GM18507 (cell line): ENCODE measurements around the gene ETFB.

ENCODE experiments used
- DNase-seq: peaks from one replicate; pipeline ENCODE4 v3.0.0; 2011; ENCODE audit warnings: low read depth; ENCODE audit not compliant: insufficient read length; ENCODE audit errors: extremely low spot score
- FAIRE-seq: peaks from 2 replicates; lab custom pipeline; 2011; peaks lifted over from hg19 to GRCh38; lab: Jason Lieb, UNC

ETFB gene

DNA sequence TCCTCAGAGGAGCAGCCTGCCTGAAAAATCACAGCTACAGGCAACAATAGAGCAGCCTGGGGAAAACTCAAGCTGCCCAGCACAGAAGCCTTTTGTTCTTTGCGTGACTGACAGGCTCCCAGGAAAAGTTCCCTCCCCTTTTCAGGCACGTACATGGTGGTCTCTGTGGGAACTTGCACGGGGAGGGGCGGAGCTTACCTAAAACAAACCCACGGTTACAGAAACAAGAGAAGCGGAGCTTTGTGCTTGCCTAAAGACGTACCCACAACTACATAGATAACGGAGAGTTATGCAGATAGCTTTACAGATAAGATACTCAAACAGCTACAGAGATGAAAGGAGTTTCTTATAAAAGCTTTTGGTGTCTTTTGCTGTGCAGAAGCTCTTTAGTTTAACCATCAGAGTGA lies 11.4 kb downstream of the ETFB start:
- no peak for FAIRE-seq
- no peak for DNase-seq

DNA sequence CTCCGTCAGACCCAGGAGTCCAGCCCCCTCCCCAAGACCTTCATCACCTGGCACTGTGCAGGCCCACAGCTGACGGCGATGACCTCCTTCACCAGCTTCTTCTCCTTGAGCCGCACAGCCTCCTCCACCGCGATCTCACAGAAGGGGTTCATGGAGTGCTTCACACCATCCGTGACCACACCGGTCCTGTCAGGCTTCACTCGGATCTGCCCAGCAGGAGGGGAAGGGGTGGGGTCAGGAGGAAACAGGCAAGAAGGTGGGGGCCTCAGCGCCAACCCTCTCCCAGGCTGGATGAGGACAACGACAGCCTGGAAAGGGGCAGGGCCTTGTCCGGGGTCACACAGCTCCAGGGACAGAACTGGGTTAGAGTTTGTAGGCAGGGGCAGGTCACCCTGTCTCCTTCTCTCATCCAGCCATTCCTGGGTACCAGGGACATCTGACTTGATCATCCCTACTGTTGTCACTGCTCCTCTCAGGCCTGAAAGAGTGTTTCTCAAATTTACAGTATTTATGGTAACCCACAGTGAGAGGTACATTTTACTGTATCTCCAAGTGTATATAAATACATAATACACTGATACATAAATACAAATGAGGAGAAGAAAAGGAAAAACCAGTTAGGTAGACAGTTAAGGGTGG lies 12.0 kb downstream of the ETFB start:
- DNase-seq (no peak), FAIRE-seq (no peak)

DNA sequence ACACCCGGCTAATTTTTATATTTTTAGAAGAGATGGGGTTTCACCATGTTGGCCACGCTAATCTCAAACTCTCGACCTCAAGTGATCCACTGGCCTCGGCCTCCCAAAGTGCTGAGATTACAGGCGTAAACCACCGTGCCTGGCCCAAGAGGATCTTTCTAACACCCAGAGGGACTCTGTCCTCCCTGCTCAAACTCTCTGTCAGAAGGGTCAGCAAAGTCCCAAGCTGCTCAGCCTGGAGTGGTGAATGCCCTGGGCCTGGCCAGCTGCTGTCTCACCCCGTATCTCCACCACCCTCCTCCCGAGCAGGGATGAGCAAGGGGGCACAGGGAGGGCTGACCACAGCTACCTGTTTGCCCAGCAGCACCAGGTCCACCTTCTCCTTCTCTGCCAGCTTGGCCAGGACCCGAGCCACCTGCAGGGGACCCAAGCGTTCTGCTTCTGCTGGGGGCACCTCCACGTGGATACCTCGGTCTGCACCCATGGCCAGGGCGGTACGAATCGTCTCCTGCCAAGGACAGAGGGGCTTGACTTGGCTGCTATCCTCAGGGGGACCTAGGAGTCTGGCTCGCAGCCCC lies 13.3 kb downstream of the ETFB start:
- no peak for FAIRE-seq
- DNase-seq: no peak

DNA sequence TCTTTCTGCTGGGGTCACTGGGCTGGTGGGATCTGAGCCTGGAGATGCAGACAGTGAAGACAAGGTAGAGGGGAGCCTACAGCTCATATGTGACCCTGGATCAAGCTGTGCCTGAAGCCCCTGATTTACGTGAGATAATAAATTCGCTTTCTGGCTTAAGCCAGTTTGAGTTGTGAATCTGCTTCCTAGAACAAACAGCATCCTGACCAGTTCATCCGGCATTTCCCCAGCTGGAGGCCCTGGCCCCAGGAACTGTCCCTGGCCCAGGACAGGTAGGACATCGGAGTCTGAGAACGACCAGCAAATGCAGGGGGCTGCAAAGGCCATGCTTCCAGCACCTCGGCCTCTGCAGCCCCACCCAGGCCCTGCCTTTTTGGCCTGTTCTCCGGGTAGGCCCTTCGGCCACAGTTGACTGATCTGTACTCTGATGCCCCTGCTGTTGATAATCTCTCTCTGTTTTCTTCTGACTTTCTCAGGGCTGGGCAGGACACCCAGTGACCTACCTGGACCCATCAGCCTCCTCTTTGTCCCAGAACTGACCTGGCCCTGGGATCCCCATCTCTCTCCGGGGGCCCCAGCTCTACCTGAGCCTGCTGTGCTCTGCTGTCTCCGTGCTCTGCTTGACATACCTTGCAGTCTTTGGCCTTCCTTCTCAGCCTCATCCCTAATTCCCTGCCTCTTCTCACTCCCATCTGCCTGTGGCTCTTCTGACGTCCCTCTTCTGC lies 14.8 kb downstream of the ETFB start:
- no peak for DNase-seq
- FAIRE-seq: no peak

DNA sequence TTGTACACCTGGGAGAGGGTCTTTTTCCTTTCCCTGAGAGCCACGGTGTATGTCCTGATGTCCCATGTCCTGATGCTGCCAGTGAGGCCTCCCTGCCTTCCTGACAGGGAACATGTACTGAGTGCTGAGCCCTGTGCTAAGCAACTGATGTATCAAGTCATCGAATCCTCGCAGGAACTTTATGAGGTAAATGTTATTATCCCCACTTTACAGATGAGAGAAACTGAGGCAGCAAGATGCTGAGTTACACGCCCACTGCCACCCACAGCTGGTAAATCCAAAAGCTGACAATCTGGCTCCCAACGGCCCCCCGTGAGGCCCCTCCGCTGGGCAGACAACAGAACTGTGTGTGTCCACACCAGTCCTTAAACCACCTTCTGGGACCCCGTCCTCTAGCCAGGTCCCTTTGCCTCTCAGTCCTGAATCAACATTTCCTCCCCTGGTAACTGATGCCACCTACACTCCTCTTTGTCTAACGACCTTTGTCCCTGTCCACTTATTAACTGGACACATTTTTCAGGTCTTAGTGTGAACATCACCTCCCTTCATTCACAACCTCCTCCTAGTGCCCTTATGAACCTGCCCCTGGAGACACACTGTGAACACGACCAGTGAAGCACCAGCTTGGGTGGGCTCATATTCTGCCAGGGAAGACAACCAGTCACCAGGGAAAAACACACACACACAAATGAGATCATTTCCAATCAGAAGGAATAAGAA lies 18.8 kb downstream of the ETFB start:
- FAIRE-seq (no peak), DNase-seq (no peak)

DNA sequence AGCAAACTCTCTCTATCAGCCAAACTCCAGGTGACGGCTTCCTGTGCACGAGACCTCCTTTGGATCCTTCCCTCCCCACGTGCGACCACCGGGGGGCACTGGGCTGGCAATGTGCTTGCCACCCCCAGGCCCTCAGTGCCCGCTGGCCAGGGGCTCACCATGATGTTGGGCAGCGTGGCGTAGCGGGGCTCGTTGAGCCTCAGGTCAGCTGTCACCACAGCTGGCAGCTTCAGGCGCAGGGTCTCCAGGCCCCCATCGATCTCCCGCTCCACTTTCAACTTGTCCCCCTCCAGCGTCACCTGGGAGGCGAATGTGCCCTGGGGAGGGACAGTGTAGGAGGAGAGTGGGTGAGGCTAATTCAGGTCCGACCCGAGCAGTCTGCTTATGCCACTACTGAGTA lies 19.4 kb downstream of the ETFB start:
- FAIRE-seq: no peak
- no peak for DNase-seq

DNA sequence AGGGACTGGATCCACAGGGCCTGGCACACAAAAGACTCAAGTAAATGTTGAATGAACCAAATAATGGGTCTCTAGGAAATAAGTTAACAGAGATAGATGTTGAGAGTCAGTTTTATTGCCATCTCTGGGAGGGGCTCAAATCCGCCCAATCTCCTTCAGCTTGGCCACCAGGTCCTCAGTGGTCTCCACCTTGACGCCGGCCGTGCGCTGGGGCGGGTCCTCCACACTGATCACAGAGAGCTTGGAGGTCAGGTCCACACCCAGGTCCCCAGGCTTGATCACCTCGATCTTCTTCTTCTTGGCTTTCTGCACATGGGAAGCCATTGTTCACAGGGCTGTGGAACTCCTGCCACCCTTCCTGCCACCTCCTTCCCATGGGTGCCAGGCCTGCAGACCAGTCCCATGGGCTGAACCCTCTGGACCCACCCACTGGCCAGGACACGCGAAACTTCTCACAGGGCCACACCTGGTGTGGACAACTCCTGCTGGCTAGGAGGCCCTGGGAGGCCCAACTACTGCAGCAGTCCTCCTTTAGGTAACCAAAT lies 21.0 kb downstream of the ETFB start:
- DNase-seq: no peak
- no peak for FAIRE-seq

DNA sequence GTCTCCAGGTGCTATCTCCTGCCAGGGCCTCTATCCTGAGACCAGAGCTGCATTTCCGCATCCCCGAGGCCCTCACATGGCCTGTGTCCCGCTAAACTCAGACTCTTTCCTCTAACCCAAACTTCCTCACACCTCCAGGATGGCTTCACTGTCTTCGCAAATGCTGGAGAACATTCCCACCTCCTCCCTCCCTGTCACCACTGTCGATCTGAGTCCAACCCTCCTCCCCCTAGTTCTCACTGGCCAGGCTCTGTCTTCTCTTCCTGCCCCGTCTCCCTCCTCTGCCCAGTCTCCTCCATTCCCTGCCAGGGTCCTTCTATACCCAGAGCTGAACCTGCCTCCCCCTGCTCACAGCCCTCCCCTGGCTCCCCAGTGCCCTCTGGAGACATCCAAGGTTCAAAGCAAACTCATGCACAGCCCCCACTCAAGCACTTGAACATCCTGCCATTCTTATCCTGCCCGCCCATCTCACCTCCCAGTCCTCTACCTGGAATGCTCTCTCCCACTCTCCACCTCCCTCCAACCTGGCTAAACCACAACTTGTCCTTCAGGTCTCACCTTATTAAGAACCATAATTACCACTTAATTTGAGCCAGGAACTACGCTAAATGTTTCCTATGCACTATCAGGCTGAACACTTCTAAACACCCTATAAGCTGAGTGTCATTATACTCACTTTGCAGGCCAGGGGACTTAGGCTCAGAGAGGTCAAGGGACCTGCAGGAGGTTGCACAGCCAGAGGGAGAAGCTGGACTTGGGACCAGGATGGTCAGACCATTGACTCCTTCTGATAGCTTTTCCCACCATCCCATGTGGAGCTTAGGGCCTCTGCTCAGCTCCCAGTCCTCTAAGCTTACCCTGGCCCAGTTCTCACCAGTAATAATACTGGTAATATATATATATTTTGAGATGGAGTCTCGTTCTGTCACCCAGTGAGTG lies 23.3 kb downstream of the ETFB start:
- FAIRE-seq: no peak
- DNase-seq: no peak

DNA sequence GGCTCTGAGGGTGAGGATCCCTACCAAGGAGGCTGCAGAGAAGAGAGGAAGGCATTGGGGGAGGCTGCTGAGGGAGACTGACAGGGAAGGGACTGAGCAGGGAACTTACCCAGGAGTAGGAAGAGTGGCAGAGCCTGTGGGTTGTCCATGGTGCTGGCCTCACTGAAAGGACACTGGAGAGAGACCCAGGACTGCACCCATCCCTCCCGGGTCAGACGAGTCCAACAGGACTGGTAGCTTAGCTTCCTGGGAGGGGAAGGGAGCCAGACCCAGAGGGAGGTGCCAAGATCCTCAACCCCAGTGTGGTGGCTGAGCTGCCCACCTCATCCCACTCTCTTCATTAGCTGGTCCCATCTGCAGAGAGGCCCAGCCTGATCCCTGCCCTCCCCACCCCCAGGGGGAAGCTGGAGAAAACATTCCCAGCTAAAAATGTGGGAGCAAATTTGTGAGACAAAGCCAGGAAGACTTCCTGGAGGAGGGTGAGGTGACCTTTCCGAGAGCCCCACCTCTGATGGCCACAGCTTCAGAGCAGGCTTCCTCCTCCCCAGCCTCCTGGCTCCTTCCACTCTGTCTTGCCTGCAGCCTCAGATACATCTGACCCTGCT lies 24.1 kb downstream of the ETFB start, which contains the start of gene VSIG10L:
Gene VSIG10L (minus strand): TSS at position 164 of the 605 bp plus-strand sequence. CDS start 15 bp downstream, at position 149.
- FAIRE-seq (no peak), DNase-seq (no peak)

DNA sequence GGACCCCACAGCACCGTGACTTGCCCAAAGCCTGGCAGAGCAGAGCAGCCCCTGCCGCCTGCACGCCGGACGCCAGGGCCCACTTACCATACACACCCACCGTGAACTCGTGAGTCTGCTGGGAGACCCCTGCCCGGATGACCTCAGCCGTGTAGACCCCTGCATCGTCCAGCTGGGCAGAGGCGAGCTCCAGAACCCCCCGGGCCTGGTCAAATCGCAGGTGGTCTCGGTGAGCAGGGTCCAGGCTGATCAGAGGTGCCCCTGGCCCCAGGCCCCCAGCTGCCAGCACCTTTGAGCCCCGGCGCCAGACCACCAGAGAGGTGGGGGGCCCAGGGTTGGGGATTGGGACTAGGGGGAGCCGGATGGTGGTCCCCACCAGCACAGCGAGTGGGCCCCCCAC lies 25.1 kb downstream of the ETFB start:
- FAIRE-seq: no peak
- no peak for DNase-seq

DNA sequence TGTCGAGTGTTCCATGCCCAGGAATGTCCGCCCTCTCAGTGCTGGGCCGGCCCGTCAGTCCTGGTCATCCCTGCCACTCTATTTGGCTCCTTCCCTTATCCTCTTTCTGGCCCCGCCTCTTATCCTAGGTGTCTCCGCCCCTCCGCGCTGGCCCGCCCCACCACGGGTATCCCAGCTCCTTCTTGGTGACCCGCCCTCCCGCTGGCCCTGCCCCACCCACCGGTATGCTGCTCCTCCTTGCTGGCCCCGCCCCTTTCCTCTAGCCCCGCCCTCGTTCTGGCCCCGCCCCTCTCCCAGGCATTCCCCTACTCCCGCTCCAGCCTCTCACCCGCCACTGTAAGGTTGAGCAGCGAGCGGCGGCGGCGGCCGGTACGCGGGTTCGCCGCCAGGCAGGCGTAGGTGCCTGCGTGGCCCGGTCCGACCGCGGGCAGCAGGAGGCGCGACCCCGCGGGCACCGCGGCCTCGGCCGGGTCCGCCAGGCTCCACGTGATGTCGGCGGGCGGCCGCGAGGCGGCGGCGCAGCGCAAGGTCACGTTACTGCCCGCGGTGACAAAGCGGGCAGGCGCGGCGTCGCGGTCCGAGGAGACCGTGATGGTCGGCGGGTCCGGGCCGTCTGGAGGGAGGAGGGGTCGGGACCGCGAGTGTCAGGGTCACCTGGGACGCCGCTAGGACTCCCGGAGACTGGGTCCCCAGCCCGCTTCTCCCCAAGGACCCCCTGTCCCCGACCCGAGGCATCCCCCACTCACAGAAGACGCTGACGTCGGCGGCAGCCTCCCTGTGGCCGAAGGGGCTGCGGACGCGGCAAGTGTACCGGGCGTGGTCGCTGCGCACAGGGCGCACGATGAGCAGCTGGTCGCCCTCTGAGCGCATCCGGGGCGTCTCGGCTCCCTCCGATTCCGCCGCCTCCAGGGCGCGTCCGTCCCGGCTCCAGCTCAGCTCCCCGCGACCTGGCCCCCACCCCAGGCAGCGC lies 26.2 kb downstream of the ETFB start:
- DNase-seq: peak; percentile 98
- FAIRE-seq: peak; percentile 88

DNA sequence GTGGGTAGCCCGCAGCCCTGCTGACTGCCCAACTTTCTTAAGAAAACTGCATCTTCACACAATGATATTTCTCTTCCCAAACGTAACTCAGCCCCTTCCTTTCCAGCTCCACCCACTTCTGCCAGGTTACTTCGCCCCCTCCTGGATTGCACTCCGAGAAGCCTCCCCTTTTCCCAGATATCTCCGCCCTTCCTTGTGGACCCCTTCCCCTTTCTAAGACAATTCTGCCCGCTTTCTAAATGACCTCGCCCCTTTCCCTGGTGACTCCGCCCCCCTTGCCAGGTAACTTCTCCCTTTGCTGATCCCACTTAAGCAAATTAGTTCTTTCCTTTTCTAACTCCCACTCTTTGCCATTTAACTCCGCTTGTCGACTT lies 26.9 kb downstream of the ETFB start:
- DNase-seq (no peak), FAIRE-seq (no peak)

DNA sequence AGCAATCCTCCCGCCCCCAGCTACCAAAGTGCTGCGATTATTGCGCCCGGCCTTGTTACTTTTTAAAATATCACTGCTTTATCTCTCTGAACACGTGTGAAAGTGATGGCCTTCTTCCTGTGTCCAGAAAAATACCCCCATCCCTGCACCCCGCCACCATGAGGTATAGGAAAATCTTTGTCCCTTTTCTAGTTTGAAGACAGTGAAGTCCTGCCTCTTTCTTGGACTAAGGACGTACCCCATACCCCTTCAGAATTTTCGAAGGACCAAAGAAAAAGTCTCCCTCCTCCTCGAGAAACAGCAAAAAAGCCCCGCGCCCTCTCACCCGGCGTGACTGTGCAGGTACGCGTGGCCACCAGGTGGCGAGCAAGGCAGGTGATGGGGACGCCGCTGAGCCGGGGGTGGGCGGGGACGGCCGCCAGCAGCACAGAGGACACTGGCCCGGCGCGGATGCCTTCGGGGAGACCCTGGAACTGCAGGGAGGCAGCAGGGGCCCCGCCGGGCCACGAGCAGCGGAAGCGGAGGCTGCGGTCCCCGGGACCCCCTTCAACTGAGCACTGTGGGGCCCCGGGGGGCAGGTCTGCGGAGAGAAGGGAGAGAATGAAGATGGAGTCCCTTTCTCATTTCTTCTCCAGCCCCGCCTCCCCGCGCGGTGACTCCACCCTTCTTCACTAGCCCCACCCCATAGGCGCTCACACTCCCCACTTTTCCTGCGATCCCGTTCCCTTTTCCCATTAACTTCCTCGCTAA lies 27.4 kb downstream of the ETFB start:
- DNase-seq: peak; percentile 87

DNA sequence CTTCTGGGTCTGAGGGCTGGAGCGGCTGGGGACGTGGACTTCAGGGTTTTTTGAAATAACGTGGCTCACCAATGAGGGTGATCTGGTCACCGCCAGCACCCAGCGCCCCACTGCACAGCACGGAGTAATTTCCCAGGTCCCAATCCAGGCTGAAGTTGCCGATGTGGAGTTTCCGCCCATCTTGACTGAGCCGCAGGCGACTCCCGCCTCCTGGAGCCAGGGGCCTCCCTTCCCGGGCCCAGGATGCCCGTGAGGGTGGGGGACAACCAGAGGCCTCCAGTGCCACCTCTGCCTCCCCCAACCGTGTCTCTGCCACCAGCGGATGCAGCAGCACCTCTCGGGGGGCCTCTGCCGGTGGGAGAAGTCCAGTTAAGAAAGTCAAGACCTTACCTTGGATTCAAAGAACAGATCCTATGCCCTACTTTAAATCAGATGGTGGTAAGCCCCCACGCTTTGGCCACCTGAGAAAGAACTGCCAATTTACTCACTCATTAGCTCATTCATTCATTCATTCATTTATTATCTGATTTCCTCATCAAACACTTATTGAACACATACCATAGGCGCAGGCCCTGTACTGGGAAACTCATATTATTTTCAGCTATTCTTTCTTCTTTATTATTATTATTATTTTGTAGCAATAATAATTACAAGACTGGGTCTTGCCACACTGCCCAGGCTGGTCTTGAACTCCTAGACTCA lies 28.2 kb downstream of the ETFB start:
- no peak for DNase-seq
- no peak for FAIRE-seq

More for the DNA sequence above, 27.4 kb downstream of the ETFB start:
- peak; percentile 87 for FAIRE-seq

DNA sequence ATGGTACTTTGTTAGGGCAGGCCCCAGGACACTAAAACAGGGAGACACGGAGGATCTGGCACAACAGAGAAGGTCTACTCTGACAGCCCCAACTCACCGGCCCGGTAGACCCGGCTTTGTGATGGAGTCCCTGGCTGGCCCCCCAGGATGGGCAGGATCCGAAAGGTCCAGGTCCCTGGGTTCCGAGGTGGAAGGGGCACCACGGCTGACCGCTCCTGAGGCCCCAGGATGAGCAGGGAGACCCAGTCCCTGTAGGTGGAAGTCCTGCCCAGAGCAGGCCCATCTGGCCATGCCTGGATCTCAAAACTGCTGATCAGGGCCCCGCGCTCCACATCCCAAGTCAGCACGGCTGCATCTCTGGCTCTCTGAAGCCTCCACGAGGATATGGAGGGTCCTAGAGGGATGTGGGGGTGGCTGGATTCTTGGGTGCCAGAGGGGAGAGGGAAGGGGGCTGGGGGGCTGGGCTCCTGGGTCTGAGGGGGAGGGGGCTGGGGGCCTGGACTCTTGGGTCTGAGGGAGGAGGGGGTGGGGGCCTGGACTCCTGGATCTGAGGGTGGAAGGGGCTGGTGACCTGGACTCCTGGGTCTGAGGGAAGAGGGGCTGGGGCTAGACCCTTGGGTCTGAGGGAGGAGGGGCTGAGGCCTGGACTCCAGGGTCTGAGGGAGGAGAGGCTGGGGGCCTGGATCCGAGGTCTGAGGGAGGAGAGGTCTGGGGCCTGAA lies 28.9 kb downstream of the ETFB start:
- no peak for DNase-seq
- FAIRE-seq: no peak
